GM12874 (cell line): ENCODE measurements around the gene REPS2.

Experiments used
- TF ChIP-seq, protein P1 (sequence below): IDR thresholded peaks from 2 replicates; pipeline ENCODE4 v1.5.1; 2011; ENCODE audit warnings: low read depth, mild to moderate bottlenecking, control low read depth, low read length, moderate library complexity; ENCODE audit not compliant: insufficient read depth

The REPS2 gene

GRCh38 chrX:17030580-17031270 is 84.3 kb downstream of the REPS2 start:
- TF ChIP-seq, protein P1, sequence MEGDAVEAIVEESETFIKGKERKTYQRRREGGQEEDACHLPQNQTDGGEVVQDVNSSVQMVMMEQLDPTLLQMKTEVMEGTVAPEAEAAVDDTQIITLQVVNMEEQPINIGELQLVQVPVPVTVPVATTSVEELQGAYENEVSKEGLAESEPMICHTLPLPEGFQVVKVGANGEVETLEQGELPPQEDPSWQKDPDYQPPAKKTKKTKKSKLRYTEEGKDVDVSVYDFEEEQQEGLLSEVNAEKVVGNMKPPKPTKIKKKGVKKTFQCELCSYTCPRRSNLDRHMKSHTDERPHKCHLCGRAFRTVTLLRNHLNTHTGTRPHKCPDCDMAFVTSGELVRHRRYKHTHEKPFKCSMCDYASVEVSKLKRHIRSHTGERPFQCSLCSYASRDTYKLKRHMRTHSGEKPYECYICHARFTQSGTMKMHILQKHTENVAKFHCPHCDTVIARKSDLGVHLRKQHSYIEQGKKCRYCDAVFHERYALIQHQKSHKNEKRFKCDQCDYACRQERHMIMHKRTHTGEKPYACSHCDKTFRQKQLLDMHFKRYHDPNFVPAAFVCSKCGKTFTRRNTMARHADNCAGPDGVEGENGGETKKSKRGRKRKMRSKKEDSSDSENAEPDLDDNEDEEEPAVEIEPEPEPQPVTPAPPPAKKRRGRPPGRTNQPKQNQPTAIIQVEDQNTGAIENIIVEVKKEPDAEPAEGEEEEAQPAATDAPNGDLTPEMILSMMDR, result no peak

GRCh38 chrX:17031827-17032226 is 85.4 kb downstream of the REPS2 start:
- TF ChIP-seq, protein P1, result no peak

DNA sequence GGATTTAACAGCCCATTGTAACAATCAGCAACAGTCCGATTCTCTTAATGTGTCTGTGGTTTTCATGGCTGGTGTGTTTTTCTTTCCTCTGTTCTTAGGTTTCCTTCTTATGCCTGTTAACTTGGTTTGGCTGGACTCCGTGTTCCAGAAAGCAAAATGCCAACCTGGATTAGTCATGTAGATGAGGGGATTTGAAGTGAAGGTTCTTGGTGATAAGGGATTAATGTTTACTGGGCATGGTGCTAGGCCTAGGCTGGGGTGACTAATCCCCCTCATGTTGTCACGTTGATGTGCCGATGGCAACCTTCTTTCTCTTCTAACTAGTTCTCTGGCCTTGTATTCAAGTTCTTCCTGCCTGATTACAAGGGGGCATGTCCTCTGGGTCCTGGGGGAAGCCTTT is 85.9 kb downstream of the REPS2 start:
- TF ChIP-seq, protein P1, result no peak

DNA sequence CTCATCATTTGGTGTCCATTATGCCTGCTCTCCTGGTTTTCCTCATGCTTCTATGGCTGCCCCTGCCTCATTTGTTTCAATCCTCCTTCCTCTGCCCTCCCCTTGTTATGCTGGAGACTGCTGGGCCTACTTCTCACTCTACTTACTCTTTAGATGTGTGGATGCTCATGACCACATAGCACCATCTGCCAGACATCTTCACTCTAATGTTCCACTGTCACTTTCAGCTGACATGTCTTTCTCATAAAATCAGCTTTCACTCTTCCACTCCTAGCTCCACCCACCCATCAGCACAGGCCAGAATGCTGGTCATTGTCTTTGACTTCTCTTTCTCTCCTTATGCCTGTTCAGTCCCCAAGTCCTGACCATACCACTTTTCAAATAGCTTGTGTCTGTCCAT is 86.8 kb downstream of the REPS2 start:
- TF ChIP-seq, protein P1, result no peak

DNA sequence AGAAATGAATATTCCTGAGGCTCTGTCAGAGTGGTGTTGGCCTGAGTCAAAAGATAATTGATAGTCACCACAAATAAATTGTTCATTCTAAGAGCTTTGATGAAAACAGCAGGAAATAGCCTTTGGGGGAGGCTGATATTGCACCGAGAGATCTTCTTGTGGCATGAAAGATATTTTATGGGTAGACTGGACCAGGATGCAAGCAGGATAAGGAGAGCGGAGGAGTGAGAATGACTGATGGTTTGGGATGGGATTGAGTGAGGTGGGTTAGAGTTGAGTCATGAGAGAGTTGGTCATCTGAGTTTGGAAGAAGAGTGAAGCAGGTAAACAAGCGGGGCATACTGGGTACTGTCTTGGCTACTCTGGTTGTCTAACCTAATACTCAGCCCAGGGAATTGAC is 88.7 kb downstream of the REPS2 start:
- TF ChIP-seq, protein P1, result no peak

GRCh38 chrX:17036171-17036961 is 89.9 kb downstream of the REPS2 start:
- TF ChIP-seq, protein P1, result no peak

DNA sequence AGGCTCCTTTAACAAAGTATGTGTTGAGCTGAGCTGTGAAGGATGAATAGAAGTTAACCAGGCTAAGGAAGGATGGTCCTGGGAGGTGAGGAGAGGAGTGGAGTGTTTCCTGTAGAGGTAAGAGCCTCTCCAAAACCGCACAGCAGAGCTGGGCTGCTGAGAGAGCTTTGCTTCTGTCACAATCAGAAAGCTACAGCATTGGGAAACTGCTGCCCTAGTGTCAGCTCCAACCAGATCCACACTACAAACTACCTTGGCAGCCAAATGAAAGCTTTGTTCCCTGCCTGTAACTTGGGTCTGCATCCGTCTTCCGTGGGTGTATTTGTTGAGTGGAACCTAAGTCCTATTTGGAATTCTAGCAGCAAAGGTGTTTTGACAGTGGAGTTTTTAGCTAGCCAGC is 91.8 kb downstream of the REPS2 start:
- TF ChIP-seq, protein P1, result no peak
